GM10847 (cell line): ENCODE measurements around the gene TESK1.

Source experiments
- POLR2A ChIP-seq: IDR thresholded peaks from 2 replicates; pipeline ENCODE4 v1.6.1; 2011; ENCODE audit not compliant: insufficient read length; ENCODE audit errors: extremely low read depth

The TESK1 gene, protein sequence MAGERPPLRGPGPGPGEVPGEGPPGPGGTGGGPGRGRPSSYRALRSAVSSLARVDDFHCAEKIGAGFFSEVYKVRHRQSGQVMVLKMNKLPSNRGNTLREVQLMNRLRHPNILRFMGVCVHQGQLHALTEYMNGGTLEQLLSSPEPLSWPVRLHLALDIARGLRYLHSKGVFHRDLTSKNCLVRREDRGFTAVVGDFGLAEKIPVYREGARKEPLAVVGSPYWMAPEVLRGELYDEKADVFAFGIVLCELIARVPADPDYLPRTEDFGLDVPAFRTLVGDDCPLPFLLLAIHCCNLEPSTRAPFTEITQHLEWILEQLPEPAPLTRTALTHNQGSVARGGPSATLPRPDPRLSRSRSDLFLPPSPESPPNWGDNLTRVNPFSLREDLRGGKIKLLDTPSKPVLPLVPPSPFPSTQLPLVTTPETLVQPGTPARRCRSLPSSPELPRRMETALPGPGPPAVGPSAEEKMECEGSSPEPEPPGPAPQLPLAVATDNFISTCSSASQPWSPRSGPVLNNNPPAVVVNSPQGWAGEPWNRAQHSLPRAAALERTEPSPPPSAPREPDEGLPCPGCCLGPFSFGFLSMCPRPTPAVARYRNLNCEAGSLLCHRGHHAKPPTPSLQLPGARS

DNA sequence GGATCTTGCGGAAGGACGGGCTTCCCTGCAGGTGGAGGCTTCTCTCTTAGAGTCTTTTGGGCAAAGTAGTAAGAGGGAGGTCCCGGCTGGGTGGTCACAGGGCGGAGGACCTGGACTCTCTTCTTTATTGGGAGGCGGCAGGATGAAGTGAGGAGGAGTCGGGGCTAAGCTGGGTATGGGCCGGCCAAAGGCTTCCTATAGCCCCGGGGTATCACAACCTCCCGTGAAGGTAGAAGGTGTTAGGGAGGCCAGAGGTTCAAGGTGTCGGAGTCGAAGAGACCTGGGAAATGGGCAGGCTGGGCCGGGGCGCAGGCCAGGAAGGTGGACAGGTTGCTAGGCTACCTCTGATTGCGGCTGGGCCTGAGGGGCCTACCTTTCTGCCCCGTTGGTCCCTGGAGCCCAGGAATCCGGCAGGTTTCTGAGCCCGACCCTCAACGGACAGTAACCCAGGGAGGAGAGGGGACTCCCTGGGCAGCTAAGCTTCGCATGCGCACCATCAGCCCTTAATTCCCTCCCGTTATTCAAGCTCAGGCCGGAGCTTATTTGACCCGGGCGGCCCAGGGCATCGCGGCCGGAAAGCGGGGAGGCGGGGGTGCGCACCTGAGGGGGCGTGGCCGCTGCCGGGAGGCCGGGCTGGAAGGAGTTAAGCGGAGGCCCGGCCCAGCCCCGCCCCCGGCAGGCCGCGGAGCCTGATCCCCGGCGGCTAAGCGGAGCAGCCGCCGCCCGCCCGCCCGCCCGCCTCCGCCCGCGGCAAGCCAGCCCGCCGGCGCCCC, at the start of gene TESK1:
TSS of gene TESK1 (plus strand) at position 685 of the 773 bp plus-strand sequence. CDS start 358 bp downstream, outside the sequence.
- TF ChIP-seq POLR2A: no peak

DNA sequence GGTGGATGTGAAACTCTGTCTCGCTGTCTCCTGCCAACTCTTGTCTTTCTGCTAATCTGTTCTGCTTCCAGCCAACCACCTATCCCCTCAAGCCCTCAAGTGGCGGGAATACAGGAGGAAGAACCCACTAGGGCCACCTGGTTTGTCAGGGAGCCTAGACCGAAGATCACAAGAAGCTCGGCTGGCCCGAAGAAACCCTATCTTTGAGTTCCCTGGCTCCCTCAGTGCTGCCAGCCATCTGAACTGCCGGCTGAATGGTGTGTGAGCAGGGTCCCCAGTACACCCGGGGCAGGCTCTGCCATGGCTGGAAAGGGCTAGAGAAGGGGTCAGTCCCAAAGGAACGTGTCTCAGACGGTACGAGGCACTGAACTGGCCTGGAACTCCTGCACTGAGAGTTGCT, 49.2 kb upstream of the TESK1 start:
- TF ChIP-seq POLR2A: no peak

GRCh38 chr9:35556776-35557175, 48.3 kb upstream of the TESK1 start:
- no peak for TF ChIP-seq POLR2A

DNA sequence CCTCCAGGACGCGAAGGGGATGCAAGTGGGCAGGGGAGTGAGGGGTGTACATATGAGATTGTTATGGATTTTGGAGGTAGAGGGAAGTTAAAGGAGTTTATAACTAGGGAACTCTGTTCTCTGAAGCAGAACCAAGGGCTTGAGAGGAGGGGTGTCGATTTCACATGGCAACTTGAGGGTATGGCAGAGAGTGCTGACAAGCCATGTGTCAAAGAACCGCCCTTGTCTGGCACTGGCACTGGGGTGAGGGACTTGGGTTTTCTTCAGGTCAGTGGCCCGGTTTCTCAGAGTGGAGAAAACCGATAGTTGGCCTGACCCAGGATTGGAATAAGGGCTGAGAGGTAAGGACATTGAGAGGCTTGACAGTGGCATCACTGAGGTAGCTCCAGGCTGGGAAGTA, 47.7 kb upstream of the TESK1 start:
- TF ChIP-seq POLR2A: no peak

- no peak for TF ChIP-seq POLR2A
Measured at GRCh38 chr9:35558185-35558584, 46.9 kb upstream of the TESK1 start.

GRCh38 chr9:35559792-35560530, 45.1 kb upstream of the TESK1 start:
- TF ChIP-seq POLR2A: no peak

GRCh38 chr9:35560625-35561337, 44.3 kb upstream of the TESK1 start:
- no peak for TF ChIP-seq POLR2A

DNA sequence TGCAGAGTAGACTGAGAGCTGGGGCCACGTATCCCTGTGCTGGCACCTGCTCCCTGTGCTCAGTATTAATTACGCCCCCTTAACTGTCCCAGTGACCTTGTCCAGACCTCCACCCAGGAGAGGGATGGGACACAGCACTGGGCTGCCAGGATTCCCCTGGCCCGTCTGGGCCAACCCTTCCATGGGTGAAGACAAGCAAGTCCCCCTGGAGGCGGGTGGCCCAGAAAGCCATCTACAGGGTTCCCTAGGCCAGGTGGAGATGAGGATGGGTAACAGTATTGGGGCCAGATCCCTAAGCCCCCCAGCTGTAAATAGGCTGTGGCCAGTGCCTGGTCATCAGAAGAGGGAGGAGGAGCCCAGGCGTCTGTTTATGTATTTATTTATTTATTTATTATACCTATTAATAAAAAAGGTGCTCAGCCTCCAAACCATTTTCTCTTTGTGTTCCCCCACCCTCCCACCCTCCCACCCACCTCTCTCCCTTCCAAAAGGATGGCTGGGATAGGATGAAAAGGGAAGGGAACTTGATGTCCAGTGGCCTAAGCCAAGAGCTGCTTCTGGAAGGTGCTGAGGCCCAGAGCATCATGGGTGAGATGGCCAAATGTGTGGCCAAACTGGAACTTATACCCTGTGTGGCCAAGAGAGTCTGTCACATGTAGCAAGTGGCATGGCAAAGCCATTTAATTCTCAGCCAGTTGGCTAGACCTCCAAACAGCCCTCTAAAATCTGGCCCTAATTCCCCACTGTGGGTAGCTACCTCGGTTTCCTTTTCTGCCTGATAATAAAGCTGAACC, 43.4 kb upstream of the TESK1 start:
- no peak for TF ChIP-seq POLR2A

- TF ChIP-seq POLR2A: no peak
Measured at GRCh38 chr9:35562895-35563780, 41.9 kb upstream of the TESK1 start.

- TF ChIP-seq POLR2A: no peak
Measured at GRCh38 chr9:35563791-35564197, 41.3 kb upstream of the TESK1 start.

DNA sequence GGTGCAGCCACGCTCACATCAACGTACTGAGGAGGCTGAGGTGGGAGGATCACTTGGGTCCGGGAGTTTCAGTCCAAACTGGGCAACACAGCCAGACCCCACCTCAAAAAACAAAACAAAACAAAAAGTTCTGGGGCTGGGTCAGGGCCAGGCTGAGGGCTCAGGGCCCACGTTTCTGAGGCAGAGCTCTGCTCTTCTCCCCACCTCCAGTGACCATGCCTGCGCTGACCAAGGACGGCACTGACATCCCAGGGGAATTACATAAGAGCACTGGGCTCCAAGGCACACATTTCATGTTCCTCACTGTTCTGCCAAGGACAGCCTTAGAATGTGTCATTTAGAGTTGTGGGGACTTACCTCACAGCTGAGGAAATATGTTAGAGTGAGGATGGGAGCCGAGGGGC, 40.4 kb upstream of the TESK1 start:
- TF ChIP-seq POLR2A: no peak

DNA sequence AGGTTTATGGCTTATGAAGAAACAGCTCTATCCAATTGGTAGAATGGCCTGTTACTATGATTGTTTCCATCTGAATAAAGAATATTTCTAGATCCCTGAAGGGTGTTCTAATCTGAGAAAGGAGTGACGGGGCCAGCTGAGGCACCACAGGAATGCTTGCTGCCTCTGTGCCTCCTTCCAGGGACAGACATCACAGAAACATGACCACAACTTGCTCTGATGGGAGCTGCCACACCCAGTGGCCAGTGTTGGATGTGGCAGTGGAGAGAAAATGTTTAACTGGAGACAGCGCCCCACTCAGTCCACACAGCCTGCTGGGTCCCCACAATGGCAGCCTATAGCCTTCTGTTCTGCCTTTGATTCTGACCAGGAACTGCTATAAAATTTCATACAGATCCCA, 38.6 kb upstream of the TESK1 start:
- no peak for TF ChIP-seq POLR2A

DNA sequence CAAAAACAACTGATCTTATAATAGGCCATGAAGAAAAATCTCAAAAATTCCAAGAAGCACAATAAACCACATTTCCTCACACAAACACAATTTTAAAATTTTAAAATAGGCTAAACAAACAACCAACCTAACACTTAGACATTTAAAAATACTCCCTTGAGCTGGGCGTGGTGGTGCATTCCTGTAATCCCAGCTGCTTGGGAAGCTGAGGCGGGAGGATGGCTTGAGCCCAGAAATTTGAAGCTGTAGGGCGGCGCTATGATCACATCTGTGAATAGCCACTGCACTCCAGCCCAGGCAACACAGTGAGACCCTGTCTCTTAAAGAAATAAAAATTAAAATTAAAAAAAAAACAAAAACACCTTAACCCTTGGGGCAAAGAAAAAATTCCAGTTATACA, 36.9 kb upstream of the TESK1 start:
- TF ChIP-seq POLR2A: no peak
